ENCODE results near the gene MAP4K4. TPM values are rescaled to one million over a fixed set of nuclear protein-coding genes. Genes with fewer than 3 reads are reported as not detected.

The MAP4K4 gene
- total RNA-seq, 1 experiment from 2014 or later, result 132 TPM

DNA sequence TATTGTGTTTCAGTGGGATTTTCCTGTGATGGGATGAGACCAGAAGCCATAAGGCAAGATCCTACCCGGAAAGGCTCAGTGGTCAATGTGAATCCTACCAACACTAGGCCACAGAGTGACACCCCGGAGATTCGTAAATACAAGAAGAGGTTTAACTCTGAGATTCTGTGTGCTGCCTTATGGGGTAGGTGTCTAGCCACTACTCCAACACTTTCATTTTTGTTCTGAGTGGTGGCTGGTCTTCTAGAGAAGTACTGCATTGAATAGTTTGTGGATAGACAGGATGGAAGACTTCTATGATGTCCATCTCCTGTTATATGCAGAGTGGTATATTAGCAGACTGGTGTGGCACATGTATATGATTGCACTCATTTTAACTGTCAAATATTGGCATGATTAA is 176.6 kb downstream of the MAP4K4 start:
- H4K8ac ChIP-seq (replicated peaks; ENCODE audit: insufficient read length, low read depth, low read length), result no peak overlapping the region
- H3K79me1 ChIP-seq (ENCODE audit: insufficient read depth, low read depth, low read length, poor library complexity, severe bottlenecking), result no peaks in the 10 kb centered on the region
- no peaks in the 10 kb centered on the region; the same call in 1 of the 2 replicates for H3K79me2 ChIP-seq (ENCODE audit: insufficient read depth, low read length)
- Mint-ChIP-seq H3K4me1 (peaks cover 13% of the 10 kb centered on the region in 2 experiments; a peak in 3 of 4 replicates), H3K4me3 (no peak overlapping the region), H3K27me3 (ENCODE audit: low read depth) (no peaks in the 10 kb centered on the region), H3K36me3 (ENCODE audit: insufficient read depth in 1 of 3, low read depth in 3 of 3) (peaks cover 45 to 85% (median 81%) of the 10 kb centered on the region in 3 experiments; a peak in 6 of 7 replicates), H3K9me3 (no peaks in the 10 kb centered on the region), H3K27ac (no peak overlapping the region)
- H2AFZ ChIP-seq (ENCODE audit: low read length), result no peak overlapping the region
- no peaks in the 10 kb centered on the region for H3K4me1 ChIP-seq (ENCODE audit: insufficient read depth, low read length)
- H4K91ac ChIP-seq (ENCODE audit: insufficient read length, low read depth, low read length), result no peak overlapping the region
- H3K9me3 ChIP-seq (ENCODE audit: control insufficient read depth, low read depth, low read length), result no peaks in the 10 kb centered on the region
- no peak overlapping the region for H3K14ac ChIP-seq (ENCODE audit: insufficient read depth, low read length)
- no peak overlapping the region for H3K56ac ChIP-seq (ENCODE audit: insufficient read length, low read depth, low read length)
- H2AK5ac ChIP-seq (ENCODE audit: insufficient read length, low read length), result no peak overlapping the region
- no peak overlapping the region for H2BK5ac ChIP-seq (ENCODE audit: insufficient read length, low read length)
- TF ChIP-seq, protein P1, sequence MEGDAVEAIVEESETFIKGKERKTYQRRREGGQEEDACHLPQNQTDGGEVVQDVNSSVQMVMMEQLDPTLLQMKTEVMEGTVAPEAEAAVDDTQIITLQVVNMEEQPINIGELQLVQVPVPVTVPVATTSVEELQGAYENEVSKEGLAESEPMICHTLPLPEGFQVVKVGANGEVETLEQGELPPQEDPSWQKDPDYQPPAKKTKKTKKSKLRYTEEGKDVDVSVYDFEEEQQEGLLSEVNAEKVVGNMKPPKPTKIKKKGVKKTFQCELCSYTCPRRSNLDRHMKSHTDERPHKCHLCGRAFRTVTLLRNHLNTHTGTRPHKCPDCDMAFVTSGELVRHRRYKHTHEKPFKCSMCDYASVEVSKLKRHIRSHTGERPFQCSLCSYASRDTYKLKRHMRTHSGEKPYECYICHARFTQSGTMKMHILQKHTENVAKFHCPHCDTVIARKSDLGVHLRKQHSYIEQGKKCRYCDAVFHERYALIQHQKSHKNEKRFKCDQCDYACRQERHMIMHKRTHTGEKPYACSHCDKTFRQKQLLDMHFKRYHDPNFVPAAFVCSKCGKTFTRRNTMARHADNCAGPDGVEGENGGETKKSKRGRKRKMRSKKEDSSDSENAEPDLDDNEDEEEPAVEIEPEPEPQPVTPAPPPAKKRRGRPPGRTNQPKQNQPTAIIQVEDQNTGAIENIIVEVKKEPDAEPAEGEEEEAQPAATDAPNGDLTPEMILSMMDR (conservative IDR thresholded peaks at IDR 0.05), result no peak
- H2BK20ac ChIP-seq (ENCODE audit: low read depth, low read length, poor library complexity, severe bottlenecking), result no peak overlapping the region
- no peak overlapping the region for H3K9ac ChIP-seq (ENCODE audit: extremely low read depth, insufficient read length, low read length)
- H3T11ph ChIP-seq (ENCODE audit: low read length), result no peak overlapping the region
- no peaks in the 10 kb centered on the region for H4K20me1 ChIP-seq (ENCODE audit: control insufficient read depth, insufficient read depth, insufficient read length)
- no peaks in the 10 kb centered on the region for H3K23me2 ChIP-seq (ENCODE audit: insufficient read length, low read depth, low read length, poor library complexity, severe bottlenecking)
- H3K27me3 ChIP-seq (ENCODE audit: insufficient read depth, low read length), result no peaks in the 10 kb centered on the region
- no peak for DNase-seq
- no peak overlapping the region for H2BK12ac ChIP-seq (ENCODE audit: insufficient read length, low read depth, low read length)
- no peak overlapping the region for H3K18ac ChIP-seq (ENCODE audit: insufficient read length, low read depth, low read length)
- H2BK15ac ChIP-seq (ENCODE audit: low read depth, low read length), result no peak overlapping the region
- WGBS (ENCODE audit: extremely low coverage, insufficient read length, low lambda C conversion rate), result no CpG with 5 or more reads among the region's 3 CpGs
- no peak overlapping the region for H3K23ac ChIP-seq (ENCODE audit: insufficient read length, low read depth, low read length)
- H4K5ac ChIP-seq (ENCODE audit: insufficient read length, low read depth, low read length), result no peak overlapping the region
- no peak overlapping the region for H3K4ac ChIP-seq (ENCODE audit: low read depth, low read length)
- no peak overlapping the region for H3K27ac ChIP-seq (ENCODE audit: insufficient read length, low read depth, low read length)
- no peak overlapping the region for H3K4me2 ChIP-seq (ENCODE audit: insufficient read depth, insufficient read length, low read length)
- no peak overlapping the region for H2BK120ac ChIP-seq (ENCODE audit: low read depth, low read length, poor library complexity, severe bottlenecking)

All from H9 (cell line).